ENCODE results near the gene SERINC2.
"Not testable (repeated sequence)": the region's sequence is repeated elsewhere in the genome, so short reads cannot be mapped to it uniquely, and the experiment has no call there.

The SERINC2 gene

DNA sequence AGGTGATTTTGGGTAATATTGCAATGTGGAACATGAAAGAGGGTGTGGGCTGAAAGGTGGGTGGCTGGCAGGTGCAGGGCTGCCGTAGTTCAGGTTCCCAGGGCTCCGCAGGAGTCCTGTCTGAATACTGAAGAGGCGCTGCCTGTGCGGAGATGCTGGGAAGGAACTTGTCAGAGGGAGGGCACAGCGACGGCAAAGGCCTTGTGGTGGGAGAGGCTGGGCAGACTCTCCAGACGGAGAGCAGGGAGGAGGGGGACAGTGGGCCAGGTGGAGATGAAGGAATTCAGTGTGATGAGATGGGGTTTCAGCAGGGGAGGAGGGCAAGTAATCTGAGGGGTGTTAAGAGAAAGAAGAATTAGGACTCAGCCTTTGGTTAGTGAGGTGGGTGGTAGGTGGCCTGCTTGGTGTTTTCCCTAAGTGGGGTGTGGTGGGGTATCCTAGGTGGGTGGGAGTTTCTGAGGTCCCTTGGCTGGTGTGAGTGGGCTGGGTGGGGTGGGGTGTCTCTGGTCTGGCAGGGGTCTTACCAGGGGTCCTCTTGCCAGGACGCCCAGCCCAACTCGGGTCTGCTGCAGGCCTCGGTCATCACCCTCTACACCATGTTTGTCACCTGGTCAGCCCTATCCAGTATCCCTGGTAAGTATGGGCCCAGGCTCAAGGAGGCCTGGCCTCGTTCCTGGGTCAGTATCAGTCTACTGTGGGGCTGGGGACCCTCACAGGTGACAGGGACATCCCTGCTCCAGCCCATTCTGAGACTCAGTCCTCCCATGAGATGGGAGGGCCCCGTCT, 15.6 kb downstream of the SERINC2 start:
- Histone ChIP-seq H3K36me3 (no peaks in the 10 kb centered on the region), H3K27ac (no peak overlapping the region), H3K27me3 (peaks cover 5% of the 10 kb centered on the region), H3K4me3 (ENCODE audit: low read depth in 1 of 2, low read length in 1 of 2) (no peak overlapping the region), H3K9me3 (no peaks in the 10 kb centered on the region), H3K4me1 (ENCODE audit: control insufficient read depth in 1 of 2, insufficient read depth in 1 of 2, low read depth in 1 of 2, low read length in 1 of 2) (no peaks in the 10 kb centered on the region)
- TF ChIP-seq, protein P1, sequence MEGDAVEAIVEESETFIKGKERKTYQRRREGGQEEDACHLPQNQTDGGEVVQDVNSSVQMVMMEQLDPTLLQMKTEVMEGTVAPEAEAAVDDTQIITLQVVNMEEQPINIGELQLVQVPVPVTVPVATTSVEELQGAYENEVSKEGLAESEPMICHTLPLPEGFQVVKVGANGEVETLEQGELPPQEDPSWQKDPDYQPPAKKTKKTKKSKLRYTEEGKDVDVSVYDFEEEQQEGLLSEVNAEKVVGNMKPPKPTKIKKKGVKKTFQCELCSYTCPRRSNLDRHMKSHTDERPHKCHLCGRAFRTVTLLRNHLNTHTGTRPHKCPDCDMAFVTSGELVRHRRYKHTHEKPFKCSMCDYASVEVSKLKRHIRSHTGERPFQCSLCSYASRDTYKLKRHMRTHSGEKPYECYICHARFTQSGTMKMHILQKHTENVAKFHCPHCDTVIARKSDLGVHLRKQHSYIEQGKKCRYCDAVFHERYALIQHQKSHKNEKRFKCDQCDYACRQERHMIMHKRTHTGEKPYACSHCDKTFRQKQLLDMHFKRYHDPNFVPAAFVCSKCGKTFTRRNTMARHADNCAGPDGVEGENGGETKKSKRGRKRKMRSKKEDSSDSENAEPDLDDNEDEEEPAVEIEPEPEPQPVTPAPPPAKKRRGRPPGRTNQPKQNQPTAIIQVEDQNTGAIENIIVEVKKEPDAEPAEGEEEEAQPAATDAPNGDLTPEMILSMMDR (IDR thresholded peaks at IDR 0.05) = no peak

DNA sequence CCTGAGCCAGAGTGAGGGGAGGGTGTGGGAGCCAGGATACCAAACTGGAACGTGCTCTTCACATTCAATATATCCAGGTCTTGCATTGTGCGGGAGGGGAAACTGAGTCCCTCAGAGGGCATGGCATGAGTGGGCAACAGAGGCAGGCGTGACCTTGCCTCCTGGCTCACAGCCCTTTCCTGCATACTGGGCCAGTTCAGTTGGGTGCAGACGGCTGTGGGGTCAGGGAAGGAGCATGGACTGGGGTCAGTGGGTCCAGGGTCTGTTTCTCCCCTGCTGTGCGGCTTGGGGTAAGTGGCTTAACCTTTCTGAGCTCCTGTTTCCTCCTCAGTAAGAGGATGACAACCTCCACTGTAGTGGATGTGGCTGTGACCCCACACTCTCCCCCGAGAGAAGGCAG, 16.6 kb downstream of the SERINC2 start:
- H3K27ac ChIP-seq = no peak overlapping the region
- TF ChIP-seq, protein P1 (IDR thresholded peaks at IDR 0.05) = no peak
- no peaks in the 10 kb centered on the region for H3K27me3 ChIP-seq
- no peaks in the 10 kb centered on the region for H3K36me3 ChIP-seq
- no peak overlapping the region for H3K4me3 ChIP-seq (ENCODE audit: low read depth in 1 of 2, low read length in 1 of 2)
- H3K4me1 ChIP-seq (ENCODE audit: control insufficient read depth in 1 of 2, insufficient read depth in 1 of 2, low read depth in 1 of 2, low read length in 1 of 2) = no peaks in the 10 kb centered on the region
- no peaks in the 10 kb centered on the region for H3K9me3 ChIP-seq

DNA sequence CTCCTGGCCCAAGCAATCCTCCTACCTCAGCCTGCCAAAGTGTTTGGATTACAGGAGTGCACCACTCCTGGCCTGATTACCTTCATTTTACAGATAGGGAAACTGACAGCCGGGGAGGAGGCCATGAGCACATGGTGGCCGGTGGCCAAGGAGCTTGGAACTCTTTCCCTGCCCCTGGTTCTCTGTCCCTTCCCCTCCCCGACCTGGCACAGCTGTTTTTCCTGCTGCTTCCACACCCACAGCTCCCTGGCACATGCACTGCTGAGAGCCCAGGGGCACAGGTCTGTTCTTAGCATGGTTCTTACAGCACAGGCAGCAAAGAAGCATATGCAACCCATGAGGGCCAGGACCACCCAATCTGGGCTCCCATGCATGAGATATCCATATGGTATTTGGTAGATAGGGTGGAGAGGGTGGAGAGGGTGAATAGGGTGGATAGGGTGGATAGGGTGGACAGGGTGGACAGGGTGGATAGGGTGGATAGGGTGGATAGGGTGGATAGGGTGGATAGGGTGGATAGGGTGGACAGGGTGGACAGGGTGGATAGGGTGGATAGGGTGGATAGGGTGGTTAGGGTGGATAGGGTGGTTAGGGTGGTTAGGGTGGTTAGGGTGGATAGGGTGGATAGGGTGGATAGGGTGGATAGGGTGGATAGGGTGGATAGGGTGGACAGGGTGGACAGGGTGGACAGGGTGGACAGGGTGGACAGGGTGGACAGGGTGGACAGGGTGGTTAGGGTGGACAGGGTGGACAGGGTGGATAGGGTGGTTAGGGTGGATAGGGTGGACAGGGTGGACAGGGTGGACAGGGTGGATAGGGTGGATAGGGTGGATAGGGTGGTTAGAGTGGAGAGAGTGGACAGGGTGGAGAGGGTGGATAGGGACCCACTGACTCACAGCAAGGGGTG, 18.6 kb downstream of the SERINC2 start:
- H3K27ac ChIP-seq; H3K36me3 ChIP-seq; H3K9me3 ChIP-seq; H3K4me1 ChIP-seq (ENCODE audit: control insufficient read depth in 1 of 2, insufficient read depth in 1 of 2, low read depth in 1 of 2, low read length in 1 of 2); H3K4me3 ChIP-seq (ENCODE audit: low read depth in 1 of 2, low read length in 1 of 2); H3K27me3 ChIP-seq: not testable (repeated sequence)

DNA sequence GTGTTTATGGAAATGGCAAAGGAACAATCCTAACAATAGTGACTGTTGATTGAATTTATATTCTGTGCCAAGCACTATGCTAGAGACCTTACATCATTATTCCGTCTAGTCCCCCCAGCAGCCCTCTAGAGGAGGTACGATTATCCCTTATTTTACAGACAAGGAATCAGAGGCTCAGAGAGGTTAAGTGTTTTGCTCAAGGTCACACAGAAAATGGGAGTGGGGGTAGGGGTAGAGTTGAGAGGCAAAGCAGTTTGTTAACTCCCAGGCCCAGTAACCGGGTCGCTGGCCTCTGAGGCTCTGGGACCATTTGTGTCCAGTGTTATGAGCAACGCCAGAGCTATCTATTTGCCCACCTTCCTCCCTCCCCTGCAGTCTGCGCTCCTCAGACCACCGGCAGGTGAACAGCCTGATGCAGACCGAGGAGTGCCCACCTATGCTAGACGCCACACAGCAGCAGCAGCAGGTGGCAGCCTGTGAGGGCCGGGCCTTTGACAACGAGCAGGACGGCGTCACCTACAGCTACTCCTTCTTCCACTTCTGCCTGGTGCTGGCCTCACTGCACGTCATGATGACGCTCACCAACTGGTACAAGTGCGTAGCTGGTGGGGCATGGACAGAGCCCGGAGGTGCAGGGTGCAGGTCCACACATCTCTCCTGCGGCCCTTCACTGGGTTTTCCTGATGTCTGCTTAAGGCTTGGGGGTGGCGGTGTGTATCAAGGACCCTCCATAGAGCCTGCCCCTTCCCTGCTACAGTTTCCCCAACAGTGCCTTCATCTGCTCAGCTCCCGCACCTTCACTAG, 19.8 kb downstream of the SERINC2 start:
- Histone ChIP-seq H3K4me1 (ENCODE audit: control insufficient read depth in 1 of 2, insufficient read depth in 1 of 2, low read depth in 1 of 2, low read length in 1 of 2) (no peaks in the 10 kb centered on the region), H3K27me3 (no peaks in the 10 kb centered on the region), H3K27ac (no peak overlapping the region), H3K36me3 (no peaks in the 10 kb centered on the region), H3K9me3 (no peaks in the 10 kb centered on the region), H3K4me3 (ENCODE audit: low read depth in 1 of 2, low read length in 1 of 2) (no peak overlapping the region)
- TF ChIP-seq, protein P1 (IDR thresholded peaks at IDR 0.05) = no peak

DNA sequence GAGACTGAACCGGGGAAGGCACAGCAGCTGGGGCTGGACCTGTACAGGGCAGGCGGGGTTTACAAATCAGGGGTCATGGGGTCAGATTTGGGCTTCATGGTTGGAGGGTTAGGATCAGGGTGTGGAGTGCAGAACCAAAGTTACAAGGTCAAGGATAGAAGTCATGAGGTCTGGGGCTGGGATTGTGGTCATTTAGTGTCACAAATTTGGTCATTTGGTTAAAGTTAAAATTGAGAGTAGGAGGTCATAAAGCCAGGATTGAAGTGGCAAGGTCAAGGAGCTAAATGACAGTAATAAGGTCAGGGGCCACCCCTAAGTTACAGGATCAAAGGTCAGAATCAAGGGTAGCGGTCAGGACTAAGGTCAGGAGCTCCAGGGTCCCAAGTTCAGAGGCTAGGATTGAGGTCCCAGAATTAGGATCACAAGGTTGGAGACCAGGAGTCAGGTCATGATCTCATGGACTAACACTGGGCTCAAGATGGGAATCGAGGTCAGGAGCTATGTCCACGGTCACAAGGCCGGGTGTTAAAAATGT, 20.4 kb downstream of the SERINC2 start:
- Histone ChIP-seq H3K4me1 (ENCODE audit: control insufficient read depth in 1 of 2, insufficient read depth in 1 of 2, low read depth in 1 of 2, low read length in 1 of 2) (no peaks in the 10 kb centered on the region), H3K36me3 (no peaks in the 10 kb centered on the region), H3K4me3 (ENCODE audit: low read depth in 1 of 2, low read length in 1 of 2) (no peak overlapping the region), H3K9me3 (no peaks in the 10 kb centered on the region), H3K27ac (no peak overlapping the region), H3K27me3 (no peaks in the 10 kb centered on the region)
- TF ChIP-seq, protein P1 (IDR thresholded peaks at IDR 0.05) = no peak

All from neutrophil (primary cell).